OCI-LY7 (cell line): ENCODE results near the gene FA2H. TPM values are rescaled to one million over a fixed set of nuclear protein-coding genes. Genes with fewer than 3 reads are reported as not detected.

Source experiments
- BruUV-seq: library from RNA; stranded (reverse); fragments of 400-500 nt; replicated peaks from 2 replicates; lab custom pipeline; 2021; lab: Mats Ljungman, UMichigan
- CTCF ChIA-PET: fragments of 300-600 bp; sonication (Branson Sonifier 250); formaldehyde crosslinking; loops from one replicate; lab custom pipeline; 2022; ENCODE audit warnings: antibody characterized with exemption; ENCODE audit not compliant: unreplicated experiment; lab: Charles Lee
- POLR2A ChIA-PET: fragments of 300-600 bp; sonication (Branson Sonifier 250); formaldehyde crosslinking; loops from one replicate; lab custom pipeline; 2022; ENCODE audit warnings: antibody characterized with exemption; lab: Charles Lee
- DNase-seq: peaks from one replicate; pipeline ENCODE4 v3.0.0-alpha.2; 2015; ENCODE audit warnings: low spot score
- H2AFZ ChIP-seq: fragments of 200-600 bp; sonication (generic), shearing (Covaris generic); 2 replicates; pipeline ENCODE4 v1.6.1; 2014; ENCODE audit warnings: mild to moderate bottlenecking, antibody characterized with exemption, low read length, moderate library complexity
- H3K27ac ChIP-seq: fragments of 200-600 bp; sonication (generic); 2 replicates; pipeline ENCODE4 v1.5.1; 2014; ENCODE audit warnings: mixed run types, low read depth, mild to moderate bottlenecking, moderate library complexity, low read length, inconsistent platforms; ENCODE audit not compliant: poor library complexity, severe bottlenecking
- H3K36me3 ChIP-seq: fragments of 200-600 bp; sonication (generic); 2 replicates; pipeline ENCODE4 v1.6.1; 2014; ENCODE audit warnings: mild to moderate bottlenecking, antibody characterized with exemption, low read length, moderate library complexity, mixed read lengths; ENCODE audit not compliant: insufficient read depth
- H3K4me1 ChIP-seq: fragments of 200-600 bp; sonication (generic); 2 replicates; pipeline ENCODE4 v1.5.1; 2014; ENCODE audit warnings: mild to moderate bottlenecking, low read length; ENCODE audit not compliant: insufficient read depth, poor library complexity, severe bottlenecking
- H3K4me2 ChIP-seq: fragments of 200-600 bp; sonication (generic); 2 replicates; pipeline ENCODE4 v1.6.1; 2014; ENCODE audit warnings: mild to moderate bottlenecking, low read length
- H3K4me3 ChIP-seq: fragments of 200-600 bp; sonication (generic); 2 replicates; pipeline ENCODE4 v1.5.1; 2014; ENCODE audit warnings: mild to moderate bottlenecking, low read depth, low read length; ENCODE audit not compliant: poor library complexity, severe bottlenecking
- H3K79me2 ChIP-seq: fragments of 200-600 bp; sonication (generic); 2 replicates; pipeline ENCODE4 v1.6.1; 2016; ENCODE audit warnings: low read depth, mild to moderate bottlenecking, low read length, moderate library complexity, mixed read lengths; ENCODE audit not compliant: insufficient read depth
- H3K9me2 ChIP-seq: fragments of 200-600 bp; sonication (generic); 2 replicates; pipeline ENCODE4 v1.6.1; 2016; ENCODE audit warnings: mild to moderate bottlenecking, low read length, mixed read lengths; ENCODE audit not compliant: insufficient read depth
- H3K9me3 ChIP-seq: fragments of 200-600 bp; sonication (generic); 2 replicates; pipeline ENCODE4 v1.6.1; 2014; ENCODE audit warnings: mild to moderate bottlenecking, mixed run types, low read length, mixed read lengths
- H4K20me1 ChIP-seq: fragments of 200-600 bp; sonication (generic); 2 replicates; pipeline ENCODE4 v1.6.1; 2014; ENCODE audit warnings: mild to moderate bottlenecking, antibody characterized with exemption, low read length, moderate library complexity, mixed read lengths; ENCODE audit not compliant: insufficient read depth
- CTCF ChIP-seq: fragments of 200-600 bp; sonication (generic); conservative IDR thresholded peaks from 2 replicates; pipeline ENCODE4 v1.5.1; 2014; ENCODE audit warnings: mild to moderate bottlenecking, antibody characterized with exemption, low read length, moderate library complexity, mixed read lengths
- EZH2phosphoT487 ChIP-seq: fragments of 200-600 bp; sonication (generic); IDR thresholded peaks from 2 replicates; pipeline ENCODE4 v1.6.1; 2018; ENCODE audit warnings: low read depth, borderline replicate concordance, mild to moderate bottlenecking, mixed run types, antibody characterized with exemption, low read length, moderate library complexity, mixed read lengths
- intact Hi-C: fragments of 100-400 bp; cut with micrococcal nuclease; formaldehyde crosslinking; loops from one replicate; pipeline ENCODE4 v1.10.0; 2022; ENCODE audit not compliant: unreplicated experiment
- total RNA-seq, 2 experiments: library from RNA; depleted of rRNA in 1 of 2; stranded (reverse); fragments of >200 nt in 1 of 2; shearing (Covaris generic) in 1 of 2; gene quantifications; 2 replicates each; pipeline ENCODE4 v1.2.3, GENCODE V29; 2014 to 2022

The FA2H gene
- total RNA-seq, 2 experiments from 2014 or later: 0.73 to 4.7 TPM

- CTCF ChIA-PET: interaction anchor here (0.6 kb wide), 1 partner anchor 20 kb away, joined by 4 read pairs; no protein-coding TSS in a partner anchor
- BruUV-seq: TSS peak; percentile 94
- peak; percentile 92 for DNase-seq
- Histone ChIP-seq H3K4me2 (peak overlapping the region; percentile 77), H3K36me3 (no peaks in the 10 kb centered on the region; the same call in 1 of the 2 replicates), H3K4me3 (peak overlapping the region; percentile 66), H3K9me3 (no peaks in the 10 kb centered on the region), H3K27ac (peak overlapping the region; percentile 26), H3K9me2 (no peaks in the 10 kb centered on the region), H3K4me1 (peaks cover 37% of the 10 kb centered on the region), H4K20me1 (no peaks in the 10 kb centered on the region), H3K79me2 (peaks cover 5% of the 10 kb centered on the region; the same call in 1 of the 2 replicates), H2AFZ (peak overlapping the region; percentile 94)
- intact Hi-C loops: no loop called here
- TF ChIP-seq CTCF (no peak), EZH2phosphoT487 (no peak)
- POLR2A ChIA-PET: interaction anchor here (0.5 to 3.9 kb wide), 6 partner anchors 14 to 725 kb away, joined by 3 to 17 read pairs (median 3); partner anchors contain the start of gene RFWD3
Observed at GRCh38 chr16:74695450-74696422, 78.9 kb downstream of the FA2H start.

GRCh38 chr16:74691093-74691855, 83.3 kb downstream of the FA2H start:
- ChIA-PET POLR2A (interaction anchor here (1.2 kb wide), 1 partner anchor 11 kb away, joined by 4 read pairs; no protein-coding TSS in a partner anchor), CTCF (no interaction called here)
- no peak overlapping the region for H3K27ac ChIP-seq
- H3K9me2 ChIP-seq: no peaks in the 10 kb centered on the region
- no TSS peak for BruUV-seq
- intact Hi-C loops: no loop called here
- H3K4me3 ChIP-seq: no peak overlapping the region
- H2AFZ ChIP-seq: no peak overlapping the region
- TF ChIP-seq EZH2phosphoT487 (no peak), CTCF (no peak)
- H4K20me1 ChIP-seq: no peaks in the 10 kb centered on the region
- peaks cover 5% of the 10 kb centered on the region for H3K36me3 ChIP-seq
- no peak overlapping the region for H3K4me2 ChIP-seq
- DNase-seq: no peak
- H3K4me1 ChIP-seq: no peaks in the 10 kb centered on the region
- no peaks in the 10 kb centered on the region for H3K9me3 ChIP-seq
- no peaks in the 10 kb centered on the region for H3K79me2 ChIP-seq
